ENCODE results near the gene PRKG1.

DNA sequence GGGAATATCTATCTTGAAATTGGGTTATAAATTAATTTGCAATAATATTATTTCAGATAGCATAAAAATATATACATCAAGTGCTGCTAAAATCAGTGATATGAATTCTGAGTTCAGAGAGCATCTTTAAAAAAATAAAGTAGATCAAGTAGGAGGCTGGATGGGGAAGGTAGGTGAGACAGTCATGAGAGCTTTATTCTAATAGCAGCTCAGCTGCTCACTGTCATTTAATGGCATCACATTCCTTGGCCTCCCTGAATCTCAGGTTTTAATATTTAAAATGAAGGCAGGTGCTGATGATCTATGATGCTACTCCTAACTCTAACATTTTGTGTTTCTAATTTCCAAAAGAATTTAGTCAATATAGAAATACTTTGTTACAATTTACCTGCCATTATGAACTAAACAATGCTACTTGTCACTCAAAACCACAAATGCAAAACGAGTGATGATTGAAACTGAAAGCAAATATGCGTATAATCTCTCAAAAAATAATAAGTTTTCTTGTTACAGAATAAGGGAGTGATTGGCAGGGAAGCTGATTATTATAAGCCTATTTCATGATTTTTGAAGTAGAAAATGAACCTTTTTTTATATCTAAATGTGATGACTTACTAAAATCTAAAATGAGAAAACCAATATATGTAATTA is 772.7 kb downstream of the PRKG1 start:
- no peak for TF ChIP-seq EZH2 (IDR thresholded peaks at IDR 0.05; ENCODE audit: insufficient read depth, poor library complexity, severe bottlenecking)
- TF ChIP-seq EZH2phosphoT487 (IDR thresholded peaks at IDR 0.05; ENCODE audit: insufficient read depth, low read depth) = no peak

All from GM23248 (cell line).